Endometrial microvascular endothelial cells (primary cell): Measurements from ENCODE around the gene MYO1D. TPM values are rescaled to one million over a fixed set of nuclear protein-coding genes. Genes with fewer than 3 reads are reported as not detected.
"Not testable (repeated sequence)": the region's sequence is repeated elsewhere in the genome, so short reads cannot be mapped to it uniquely, and the experiment has no call there.

Experiments
- in situ Hi-C: cut with HindIII; loops from 2 replicates; pipeline ENCODE4 v1.10.0; 2017; ENCODE audit warnings: low sequenced_read_pairs, low pct_unique_long_range_greater_than_20kb; ENCODE audit errors: inconsistent ontology term
- total RNA-seq: library from RNA; depleted of rRNA; stranded (reverse); fragments of >200 nt; gene quantifications from one replicate; pipeline ENCODE4 v1.2.3, GENCODE V29; 2015; ENCODE audit errors: inconsistent ontology term

Gene MYO1D
- total RNA-seq, 1 donor from 2014 or later = 29.8 TPM

DNA sequence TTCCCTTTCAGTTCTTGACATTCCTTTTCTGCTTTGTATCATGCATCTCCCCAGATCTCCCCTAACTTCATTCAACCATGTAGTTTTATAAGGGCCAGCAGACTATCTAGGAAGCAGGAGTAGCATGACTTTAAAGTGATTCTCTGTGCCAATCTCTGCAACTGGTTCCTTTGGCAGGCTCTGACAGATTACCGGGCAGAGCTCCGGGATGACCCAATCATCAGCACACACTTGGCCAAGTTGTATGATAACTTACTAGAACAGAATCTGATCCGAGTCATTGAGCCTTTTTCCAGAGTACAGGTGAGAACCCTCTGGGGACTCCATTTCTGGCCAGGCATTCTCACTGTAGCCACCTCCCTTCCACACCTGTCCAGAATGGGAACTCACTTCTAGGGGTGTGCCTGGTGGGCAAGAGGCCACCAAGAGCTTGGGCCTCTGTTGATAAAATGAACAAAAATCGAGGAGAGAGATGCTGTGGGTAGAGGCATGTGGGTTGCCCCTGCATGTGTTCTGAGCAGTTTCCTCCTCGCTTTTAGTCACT is 397.8 kb downstream of the MYO1D start:
- in situ Hi-C loops = no loop called here

DNA sequence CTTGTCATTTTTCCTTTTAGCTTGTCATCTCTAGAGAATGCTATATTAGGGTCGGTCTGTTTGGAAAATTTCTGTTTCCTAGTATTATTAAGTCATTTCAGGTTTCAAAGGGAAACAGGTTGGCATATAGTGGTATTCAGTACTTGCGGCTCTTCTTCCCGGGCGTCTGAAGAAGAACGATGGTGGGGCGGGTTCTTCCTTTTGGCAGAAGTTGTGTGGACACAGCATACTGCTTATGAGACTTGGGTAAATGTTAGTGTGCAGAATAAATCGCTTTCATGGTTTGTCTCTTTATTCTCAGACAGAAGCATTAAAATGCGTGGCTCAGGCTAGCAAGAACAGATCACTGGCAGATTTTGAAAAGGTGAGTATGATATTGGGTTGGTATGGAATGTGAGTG is 399.7 kb downstream of the MYO1D start:
- in situ Hi-C loops = no loop called here

DNA sequence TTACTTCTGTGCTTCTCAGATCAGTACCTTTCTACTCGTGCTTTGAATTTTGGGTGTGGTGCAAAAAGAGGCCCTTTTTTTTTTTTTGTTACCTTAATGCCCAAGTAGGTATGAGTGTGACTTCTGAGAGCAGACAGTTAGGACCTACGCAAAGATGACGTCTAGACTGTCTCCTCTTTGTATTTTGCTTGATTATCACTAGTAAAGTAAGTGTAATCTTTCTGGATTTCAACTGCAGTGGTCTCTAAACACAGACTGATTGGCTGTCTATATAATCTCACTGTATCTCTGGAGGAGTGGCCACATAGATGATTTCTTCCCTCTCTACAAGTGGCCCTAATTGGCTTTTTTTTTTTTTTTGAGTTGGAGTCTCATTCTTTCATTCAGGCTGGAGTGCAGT is 401.7 kb downstream of the MYO1D start:
- in situ Hi-C loops = no loop called here

DNA sequence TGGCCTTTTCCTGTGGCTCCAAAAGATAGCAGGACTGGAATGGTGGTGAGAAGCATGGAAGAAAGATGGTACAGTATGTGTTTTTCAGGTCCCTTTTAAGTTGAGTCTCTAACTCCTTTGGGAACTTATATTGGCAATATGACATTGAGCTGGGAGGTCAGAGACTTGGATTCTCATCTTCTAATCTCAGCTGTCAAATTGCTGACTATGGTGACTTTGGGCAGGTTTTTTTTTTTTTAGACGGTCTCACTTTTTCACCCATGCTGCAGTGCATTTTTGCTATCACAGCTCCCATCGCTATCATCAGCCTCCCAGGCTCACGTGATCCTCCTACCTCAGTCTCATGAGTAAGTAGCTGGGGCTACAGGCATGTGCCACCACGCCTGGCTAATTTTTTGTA is 405.3 kb downstream of the MYO1D start:
- in situ Hi-C loops = no loop called here

DNA sequence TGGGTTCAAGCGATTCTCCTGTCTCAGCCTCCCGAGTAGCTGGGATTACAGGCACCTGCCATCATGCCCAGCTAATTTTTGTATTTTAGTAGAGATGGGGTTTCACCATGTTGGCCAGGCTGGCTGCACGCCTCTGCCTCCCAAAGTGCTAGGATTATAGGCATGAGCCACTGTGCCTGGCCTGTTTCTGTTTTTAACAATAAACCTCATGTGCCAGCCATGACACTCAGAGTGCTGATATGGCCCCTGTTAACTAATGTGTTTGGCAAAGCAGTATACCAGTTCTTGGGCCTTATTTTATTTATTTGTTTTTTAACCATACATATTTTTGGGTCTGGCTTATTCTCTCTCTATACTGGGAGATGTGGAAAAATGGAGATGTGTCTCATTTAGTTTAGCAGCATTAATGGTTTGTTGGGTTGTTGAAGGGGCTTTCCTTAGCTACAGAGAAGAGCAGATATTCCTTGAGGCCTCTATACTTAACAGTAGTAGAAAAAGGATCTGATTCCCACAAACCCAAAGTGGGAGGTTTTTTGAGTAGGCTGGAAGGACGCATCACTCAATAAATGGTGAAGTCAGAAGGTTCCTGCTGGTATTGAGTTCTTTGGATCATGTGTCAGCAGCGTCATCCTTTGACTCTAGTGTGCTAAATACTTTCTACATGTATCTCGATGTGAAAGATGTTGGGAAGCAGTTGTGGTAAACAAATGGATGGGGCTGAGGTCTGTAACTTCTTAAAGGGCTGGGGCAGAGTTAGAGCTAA is 406.3 kb downstream of the MYO1D start:
- in situ Hi-C loops = no loop called here

DNA sequence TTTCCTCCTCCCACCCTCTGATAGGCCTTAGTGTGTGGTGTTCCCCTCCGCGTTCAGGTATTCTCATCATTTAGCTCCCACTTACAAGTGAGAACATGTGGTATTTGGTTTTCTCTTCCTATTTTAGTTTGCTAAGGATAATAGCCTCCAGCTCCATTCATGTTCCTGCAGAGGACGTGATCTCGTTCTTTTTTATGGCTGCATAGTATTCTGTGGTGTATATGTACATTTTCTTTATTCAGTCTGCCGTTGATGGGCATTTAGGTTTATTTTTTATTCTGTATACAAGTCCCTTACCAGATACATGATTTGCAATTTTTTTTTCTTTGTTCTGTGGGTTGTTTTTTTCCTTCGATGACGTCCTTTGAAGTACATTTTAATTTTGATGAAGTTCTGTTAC is 409.0 kb downstream of the MYO1D start:
- in situ Hi-C loops = no loop called here

DNA sequence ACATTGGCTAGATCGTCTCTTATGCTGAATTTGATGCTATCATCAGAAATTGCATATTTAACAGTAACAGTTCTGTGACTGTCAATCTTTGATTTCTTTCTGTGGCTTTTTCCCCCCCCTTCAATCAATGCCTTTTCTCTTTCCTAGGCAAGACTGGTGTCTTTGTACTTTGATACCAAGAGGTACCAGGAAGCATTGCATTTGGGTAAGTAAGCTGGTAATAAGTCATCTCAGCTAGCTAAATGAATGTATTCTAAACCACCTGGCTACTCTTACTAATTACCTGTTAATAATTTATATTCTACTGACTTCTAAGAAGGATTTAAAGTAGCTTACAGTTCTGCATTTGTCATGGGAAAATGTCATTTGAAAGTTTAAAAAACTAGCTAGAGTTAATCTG is 412.6 kb downstream of the MYO1D start:
- in situ Hi-C loops = no loop called here

DNA sequence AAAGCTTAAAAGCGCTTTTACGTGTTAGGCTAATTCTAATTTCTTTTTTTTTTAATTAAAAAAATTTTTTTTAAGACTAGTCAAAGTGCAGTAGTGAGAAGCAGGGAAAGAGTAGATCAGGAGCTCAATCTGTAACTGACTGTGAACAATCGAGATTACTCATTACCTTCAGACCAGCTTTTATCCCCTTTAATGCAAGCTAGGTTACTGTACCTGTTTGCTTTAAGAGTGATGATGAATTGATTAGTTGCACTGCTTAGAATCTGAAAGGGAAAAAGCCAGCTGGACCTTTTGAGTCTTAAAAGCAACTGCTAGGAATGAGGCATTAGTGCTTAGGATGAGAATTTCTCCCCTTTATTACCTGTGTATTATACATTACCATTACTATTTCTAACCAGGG is 413.6 kb downstream of the MYO1D start:
- in situ Hi-C loops = no loop called here

DNA sequence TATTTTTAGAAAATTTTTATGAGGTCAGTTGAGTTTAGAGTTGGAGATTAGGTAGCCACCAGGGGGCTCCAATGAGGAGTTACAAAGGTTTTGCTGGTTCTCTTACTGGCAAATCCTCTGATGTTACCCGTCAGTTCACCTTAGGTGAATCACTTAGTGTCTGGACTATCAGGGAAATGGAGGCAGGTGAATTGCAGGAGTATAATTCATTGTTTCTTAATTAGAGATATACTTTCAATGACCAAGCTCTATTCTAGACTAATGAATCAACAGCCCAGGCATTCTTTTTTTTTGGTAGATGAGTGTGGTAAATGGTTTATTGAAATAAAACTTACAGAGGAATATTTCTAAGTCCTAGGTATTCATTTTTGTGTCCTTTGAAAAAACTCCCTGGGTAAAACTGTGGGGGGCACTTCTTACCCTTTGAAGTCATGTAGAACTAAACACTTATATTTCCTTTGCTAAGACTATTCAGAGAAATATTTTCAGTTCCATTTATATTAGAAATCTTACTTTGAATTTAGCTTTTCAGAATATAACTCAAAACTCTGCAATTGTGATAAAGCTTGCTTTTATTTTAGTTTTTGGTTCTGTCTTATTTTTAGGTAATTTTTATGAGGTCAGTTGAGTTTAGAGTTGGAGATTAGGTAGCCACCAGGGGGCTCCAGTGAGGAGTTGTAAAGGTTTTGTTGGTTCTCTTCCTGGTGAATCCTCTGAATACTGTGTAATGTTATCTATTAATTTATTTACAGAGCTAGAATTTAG is 414.9 kb downstream of the MYO1D start:
- in situ Hi-C loops = no loop called here

DNA sequence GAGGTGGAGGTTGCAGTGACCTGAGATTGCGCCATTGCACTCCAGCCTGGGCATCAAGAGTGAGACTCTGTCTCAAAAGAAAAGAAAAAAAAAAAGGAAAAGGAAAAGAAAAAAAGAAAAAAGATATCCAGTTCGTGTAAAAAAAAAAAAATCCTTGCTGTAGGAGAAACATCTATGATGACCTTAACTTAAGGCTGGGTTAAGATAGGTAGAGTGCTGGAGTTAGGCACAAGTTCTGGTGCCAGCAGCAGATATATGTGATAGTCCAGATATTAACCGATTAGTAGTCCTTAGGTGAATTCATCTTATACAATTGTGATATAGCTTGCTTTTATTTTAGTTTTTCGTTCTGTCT is 415.4 kb downstream of the MYO1D start:
- in situ Hi-C loops = no loop called here

DNA sequence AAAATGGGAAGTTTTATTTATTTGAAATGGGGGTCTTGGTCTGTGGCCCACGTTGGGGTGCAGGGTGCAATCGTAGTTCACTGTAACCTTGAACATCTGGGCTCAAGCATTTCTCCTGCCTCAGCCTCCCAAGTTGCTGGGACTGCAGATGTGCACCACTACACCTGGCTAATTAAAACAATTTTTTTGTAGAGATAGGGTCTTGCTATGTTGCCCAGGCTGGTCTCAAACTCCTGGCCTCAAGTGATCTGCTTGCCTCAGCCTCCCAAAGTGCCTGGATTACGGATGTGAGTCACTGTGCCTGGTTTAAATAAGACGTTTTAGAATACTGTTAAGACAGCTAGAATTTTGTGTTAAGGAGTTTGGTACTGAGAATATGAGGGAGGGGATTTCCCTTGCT is 416.9 kb downstream of the MYO1D start:
- in situ Hi-C loops = no loop called here

DNA sequence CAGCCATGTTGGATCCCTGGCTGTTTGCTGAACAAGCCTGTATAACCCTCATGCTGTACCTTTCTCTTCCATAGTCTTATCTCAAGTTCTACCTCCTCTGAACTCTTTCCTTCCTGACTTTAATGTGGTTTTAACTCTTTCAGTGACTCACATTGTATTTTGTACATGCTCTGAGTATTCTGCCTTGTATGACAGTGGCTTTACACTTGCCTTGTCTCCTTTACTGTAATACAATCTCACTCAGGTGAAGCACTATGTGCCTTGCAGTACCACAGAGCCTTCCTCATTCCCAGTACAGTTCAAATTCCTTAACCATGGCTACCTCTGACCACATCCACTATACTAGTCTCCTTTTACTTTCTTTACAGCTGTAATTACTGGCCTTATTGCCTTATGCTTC is 418.6 kb downstream of the MYO1D start:
- in situ Hi-C loops = no loop called here

DNA sequence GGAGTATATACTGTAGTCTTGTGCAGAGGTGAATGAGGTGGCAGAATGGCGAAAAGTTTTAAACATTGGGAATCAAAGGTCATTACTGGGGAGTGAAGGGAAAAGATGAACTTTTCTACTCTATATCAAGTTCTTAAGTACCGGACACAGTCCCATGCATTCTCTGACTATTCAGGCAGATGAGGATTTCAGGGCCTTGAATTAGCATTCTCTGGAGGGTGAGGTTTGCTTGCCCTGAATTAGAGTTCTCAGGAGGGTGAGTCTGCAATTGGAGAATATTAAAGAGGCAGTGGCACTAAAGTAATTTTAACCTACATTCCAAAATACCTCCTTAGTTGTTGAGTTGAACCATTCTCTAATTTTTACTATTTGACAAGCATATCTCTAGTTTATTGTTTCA is 423.6 kb downstream of the MYO1D start:
- in situ Hi-C loops = no loop called here

DNA sequence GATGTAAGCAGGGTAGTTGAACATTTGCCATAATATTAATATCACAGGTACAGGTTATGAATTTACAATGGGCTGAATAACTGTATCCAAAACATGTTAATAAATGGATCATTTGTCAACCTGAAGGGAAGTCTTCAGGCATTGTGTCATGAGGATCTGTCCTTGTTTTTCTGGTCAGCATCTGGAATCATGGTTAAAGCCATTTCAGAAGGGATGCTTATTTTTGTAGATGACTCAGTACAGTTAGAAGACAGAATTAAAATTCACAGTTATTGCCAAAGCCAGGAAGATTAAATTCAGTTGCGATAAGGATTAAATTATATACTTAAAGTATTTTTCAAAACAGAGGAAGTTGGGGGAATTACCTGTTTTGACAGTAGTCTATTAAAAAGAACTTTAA is 424.6 kb downstream of the MYO1D start:
- in situ Hi-C loops = no loop called here

DNA sequence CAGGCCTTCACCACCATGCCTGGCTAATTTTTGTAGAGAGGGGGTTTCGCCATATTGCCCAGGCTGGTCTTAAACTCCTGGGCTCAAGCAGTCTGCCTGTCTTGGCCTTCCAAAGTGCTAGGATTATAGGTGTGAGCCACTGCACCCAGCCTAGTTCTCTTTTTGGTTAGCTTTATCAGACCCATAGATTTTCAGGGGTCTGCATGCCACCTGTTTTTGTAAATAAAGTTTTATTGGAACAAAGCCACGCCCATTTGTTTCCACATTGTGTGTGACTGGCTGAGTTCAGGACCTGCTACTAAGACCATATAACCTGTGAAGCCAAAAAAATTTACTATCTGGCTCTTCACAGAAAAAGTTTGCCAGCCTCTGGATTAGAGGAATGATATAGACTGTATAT is 425.0 kb downstream of the MYO1D start:
- in situ Hi-C loops = no loop called here

DNA sequence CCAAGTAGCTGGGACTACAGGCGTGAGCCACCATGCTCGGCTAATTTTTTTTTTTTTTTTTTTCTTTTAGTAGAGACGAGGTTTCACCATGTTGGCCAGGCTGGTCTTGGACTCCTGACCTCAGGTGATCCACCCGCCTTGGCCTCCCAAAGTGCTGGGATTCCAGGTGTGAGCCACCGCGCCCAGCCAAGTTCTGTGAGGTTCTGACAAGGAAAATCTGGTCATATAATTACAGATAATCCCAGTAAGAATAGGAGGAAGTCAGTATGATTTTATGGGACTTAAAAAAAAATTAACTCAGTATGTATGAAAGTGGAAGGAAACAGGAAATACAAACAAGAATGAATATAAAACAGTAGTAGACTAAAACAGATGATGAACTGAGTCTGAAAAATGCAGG is 426.5 kb downstream of the MYO1D start:
- in situ Hi-C loops = not testable (repeated sequence)

DNA sequence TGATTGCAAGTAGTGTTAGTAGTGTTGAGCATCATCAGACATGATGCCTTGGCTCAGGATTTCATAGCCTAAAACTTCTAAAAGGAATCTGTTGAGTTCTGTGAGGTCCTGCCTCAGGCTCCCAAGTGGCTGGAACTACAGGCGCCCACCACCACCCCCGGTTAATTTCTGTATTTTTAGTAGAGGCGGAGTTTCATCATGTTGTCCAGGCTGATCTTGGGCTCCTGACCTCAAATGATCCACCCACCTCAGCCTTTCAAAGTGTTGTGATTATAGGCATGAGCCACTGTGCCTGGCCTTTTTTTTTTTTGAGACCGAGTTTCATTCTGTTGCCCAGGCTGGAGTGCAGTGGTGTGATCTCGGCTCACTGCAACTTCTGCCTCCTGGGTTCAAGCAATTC is 427.0 kb downstream of the MYO1D start:
- in situ Hi-C loops = no loop called here

DNA sequence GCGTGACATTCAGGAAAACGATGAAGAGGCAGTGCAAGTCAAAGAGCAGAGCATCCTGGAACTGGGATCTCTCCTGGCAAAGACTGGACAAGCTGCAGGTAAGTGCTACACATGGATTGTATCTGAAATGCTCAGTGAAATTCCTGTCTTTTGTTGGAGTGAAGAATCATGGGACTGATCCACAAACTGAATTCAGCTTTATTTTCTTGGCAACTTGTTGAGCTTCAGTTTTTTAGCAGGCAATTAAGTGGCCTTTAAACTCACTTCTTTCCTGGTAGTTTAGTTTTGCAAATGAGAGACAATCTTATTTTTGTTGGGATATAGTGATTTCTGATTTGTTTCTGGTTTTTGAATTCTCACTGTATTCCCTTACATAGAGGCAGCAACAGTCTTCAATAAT is 430.0 kb downstream of the MYO1D start:
- in situ Hi-C loops = no loop called here

DNA sequence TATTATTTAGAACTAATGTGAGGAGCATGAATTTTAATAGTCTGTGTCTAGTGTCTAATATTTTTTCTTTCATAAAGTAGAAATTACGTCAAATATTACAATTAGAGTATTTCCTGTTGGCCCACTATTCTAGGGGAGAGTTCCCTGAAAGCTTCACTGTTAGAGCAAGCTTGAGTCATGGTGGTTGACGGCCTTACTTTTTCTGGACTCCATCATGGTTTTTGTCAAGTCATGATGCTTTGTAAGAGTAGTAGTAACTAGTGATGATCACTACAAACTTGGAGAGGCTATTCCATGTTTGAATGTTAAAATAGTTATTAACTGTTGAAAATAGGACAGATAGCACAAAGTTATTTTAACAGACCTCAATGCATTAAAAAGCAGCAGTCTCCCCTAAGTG is 431.0 kb downstream of the MYO1D start:
- in situ Hi-C loops = no loop called here

DNA sequence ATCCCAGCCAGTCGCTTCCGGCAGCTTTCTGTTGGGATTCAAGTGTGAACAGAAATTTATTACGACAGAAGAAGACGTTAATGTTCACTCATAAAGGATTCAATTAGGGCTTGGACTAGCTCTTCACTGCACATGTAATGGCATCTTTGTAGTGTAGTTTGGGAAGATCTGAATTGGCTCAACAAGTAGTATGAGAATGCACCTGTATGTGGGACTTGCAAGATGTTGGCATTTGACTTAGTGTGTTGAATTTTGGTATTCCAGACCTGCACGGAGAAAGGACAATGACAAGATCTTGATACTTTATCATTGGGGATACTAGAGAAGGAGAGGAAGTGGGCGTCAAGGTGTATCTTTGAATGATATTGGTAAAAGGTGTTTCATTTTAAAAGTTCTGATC is 431.4 kb downstream of the MYO1D start:
- in situ Hi-C loops = no loop called here
